ENCODE data around the gene ADAMTSL3. TPM values are rescaled to one million over a fixed set of nuclear protein-coding genes. Genes with fewer than 3 reads are reported as not detected.

ADAMTSL3 gene
- total and polyA plus RNA-seq, 2 donors (not counting 1 experiment from before 2014, with no cell fraction given), result 0.14 to 0.17 TPM

- no peak overlapping the region for H3K27ac ChIP-seq (ENCODE audit: insufficient read depth, low read length)
- H3K9me3 ChIP-seq (ENCODE audit: control insufficient read depth, insufficient read depth, low read depth, low read length), result no peaks in the 10 kb centered on the region
- H3K27me3 ChIP-seq (ENCODE audit: control insufficient read depth, insufficient read depth, low read length), result no peaks in the 10 kb centered on the region
- H3K36me3 ChIP-seq (ENCODE audit: control insufficient read depth, insufficient read depth, low read length), result no peaks in the 10 kb centered on the region
- H3K9ac ChIP-seq (ENCODE audit: insufficient read depth, low read length), result no peak overlapping the region
- no peaks in the 10 kb centered on the region for H3K4me1 ChIP-seq (ENCODE audit: control insufficient read depth, extremely low read depth, insufficient read depth, low read length)
- TF ChIP-seq, protein P1, sequence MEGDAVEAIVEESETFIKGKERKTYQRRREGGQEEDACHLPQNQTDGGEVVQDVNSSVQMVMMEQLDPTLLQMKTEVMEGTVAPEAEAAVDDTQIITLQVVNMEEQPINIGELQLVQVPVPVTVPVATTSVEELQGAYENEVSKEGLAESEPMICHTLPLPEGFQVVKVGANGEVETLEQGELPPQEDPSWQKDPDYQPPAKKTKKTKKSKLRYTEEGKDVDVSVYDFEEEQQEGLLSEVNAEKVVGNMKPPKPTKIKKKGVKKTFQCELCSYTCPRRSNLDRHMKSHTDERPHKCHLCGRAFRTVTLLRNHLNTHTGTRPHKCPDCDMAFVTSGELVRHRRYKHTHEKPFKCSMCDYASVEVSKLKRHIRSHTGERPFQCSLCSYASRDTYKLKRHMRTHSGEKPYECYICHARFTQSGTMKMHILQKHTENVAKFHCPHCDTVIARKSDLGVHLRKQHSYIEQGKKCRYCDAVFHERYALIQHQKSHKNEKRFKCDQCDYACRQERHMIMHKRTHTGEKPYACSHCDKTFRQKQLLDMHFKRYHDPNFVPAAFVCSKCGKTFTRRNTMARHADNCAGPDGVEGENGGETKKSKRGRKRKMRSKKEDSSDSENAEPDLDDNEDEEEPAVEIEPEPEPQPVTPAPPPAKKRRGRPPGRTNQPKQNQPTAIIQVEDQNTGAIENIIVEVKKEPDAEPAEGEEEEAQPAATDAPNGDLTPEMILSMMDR (conservative IDR thresholded peaks at IDR 0.05 in 1 of 2, IDR thresholded peaks at IDR 0.05 in 1 of 2; ENCODE audit: low read depth in 1 of 2, low read length in 2 of 2), result no peak
- no peak for TF ChIP-seq EZH2 (IDR thresholded peaks at IDR 0.05; ENCODE audit: low read length, missing control alignments)
- no peak for DNase-seq (ENCODE audit: low read depth in 2 of 2)
- H4K20me1 ChIP-seq (ENCODE audit: control insufficient read depth, extremely low read depth, insufficient read depth, low read length), result no peaks in the 10 kb centered on the region
- no peak overlapping the region for H3K4me3 ChIP-seq (replicated peaks in 1 of 4; ENCODE audit: control extremely low read depth in 1 of 4, insufficient read depth in 1 of 4, low read depth in 3 of 4, low read length in 4 of 4)
- no peaks in the 10 kb centered on the region for H3K79me2 ChIP-seq (ENCODE audit: control insufficient read depth, insufficient read depth, low read length)
- H3K4me2 ChIP-seq (ENCODE audit: extremely low read depth, insufficient read depth, low read length), result no peak overlapping the region
- no peak overlapping the region for H2AFZ ChIP-seq (ENCODE audit: low read length)
Measured at GRCh38 chr15:83926116-83926515, 272.2 kb downstream of the ADAMTSL3 start.

DNA sequence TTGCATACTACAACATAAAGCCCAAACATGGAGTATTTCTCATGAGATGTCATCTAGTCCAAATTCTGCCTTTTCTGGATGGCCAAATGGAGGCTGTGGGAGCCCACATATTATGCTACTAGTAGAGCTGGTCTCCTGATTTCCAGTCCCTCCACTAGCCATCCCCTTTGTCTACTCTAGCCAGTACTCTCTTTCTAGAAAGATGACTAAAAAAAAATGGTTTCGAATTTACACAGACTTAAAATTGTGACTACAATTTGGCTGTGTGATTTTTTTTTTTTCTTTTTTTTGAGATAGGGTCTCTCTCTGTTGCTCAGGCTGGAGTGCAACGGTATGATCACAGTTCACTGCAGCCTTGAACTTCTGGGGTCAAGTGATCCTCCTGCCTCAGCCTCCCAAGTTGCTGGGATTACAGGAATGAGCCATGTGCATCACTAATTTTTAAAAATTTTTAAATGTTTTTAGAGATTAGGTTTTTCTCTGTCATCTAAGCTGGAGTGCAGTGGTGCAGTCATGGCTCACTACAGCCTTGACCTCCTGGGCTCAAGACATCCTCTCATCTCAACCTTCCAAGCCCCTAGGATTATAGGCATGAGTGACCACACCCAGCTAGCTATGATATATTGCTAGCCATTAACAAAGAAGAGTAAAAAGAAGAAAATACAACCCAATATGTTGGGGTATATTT lies 273.9 kb downstream of the ADAMTSL3 start:
- Histone ChIP-seq H3K27ac (ENCODE audit: insufficient read depth, low read length) (no peak overlapping the region), H4K20me1 (ENCODE audit: control insufficient read depth, extremely low read depth, insufficient read depth, low read length) (no peaks in the 10 kb centered on the region), H2AFZ (ENCODE audit: low read length) (no peak overlapping the region), H3K4me2 (ENCODE audit: extremely low read depth, insufficient read depth, low read length) (no peak overlapping the region), H3K9ac (ENCODE audit: insufficient read depth, low read length) (no peak overlapping the region), H3K27me3 (ENCODE audit: control insufficient read depth, insufficient read depth, low read length) (no peaks in the 10 kb centered on the region), H3K9me3 (ENCODE audit: control insufficient read depth, insufficient read depth, low read depth, low read length) (no peaks in the 10 kb centered on the region), H3K36me3 (ENCODE audit: control insufficient read depth, insufficient read depth, low read length) (no peaks in the 10 kb centered on the region), H3K4me3 (replicated peaks in 1 of 4; ENCODE audit: control extremely low read depth in 1 of 4, insufficient read depth in 1 of 4, low read depth in 3 of 4, low read length in 4 of 4) (no peak overlapping the region), H3K4me1 (ENCODE audit: control insufficient read depth, extremely low read depth, insufficient read depth, low read length) (no peaks in the 10 kb centered on the region), H3K79me2 (ENCODE audit: control insufficient read depth, insufficient read depth, low read length) (no peaks in the 10 kb centered on the region)
- no peak for DNase-seq (ENCODE audit: low read depth in 2 of 2)
- no peak for TF ChIP-seq EZH2 (IDR thresholded peaks at IDR 0.05; ENCODE audit: low read length, missing control alignments)
- TF ChIP-seq, protein P1 (conservative IDR thresholded peaks at IDR 0.05 in 1 of 2, IDR thresholded peaks at IDR 0.05 in 1 of 2; ENCODE audit: low read depth in 1 of 2, low read length in 2 of 2), result no peak

GRCh38 chr15:83928392-83928734 lies 274.4 kb downstream of the ADAMTSL3 start:
- H3K9me3 ChIP-seq (ENCODE audit: control insufficient read depth, insufficient read depth, low read depth, low read length), result no peaks in the 10 kb centered on the region
- H3K36me3 ChIP-seq (ENCODE audit: control insufficient read depth, insufficient read depth, low read length), result no peaks in the 10 kb centered on the region
- TF ChIP-seq, protein P1 (conservative IDR thresholded peaks at IDR 0.05 in 1 of 2, IDR thresholded peaks at IDR 0.05 in 1 of 2; ENCODE audit: low read depth in 1 of 2, low read length in 2 of 2), result no peak
- TF ChIP-seq EZH2 (IDR thresholded peaks at IDR 0.05; ENCODE audit: low read length, missing control alignments), result no peak

More at GRCh38 chr15:83928392-83928734, 274.4 kb downstream of the ADAMTSL3 start:
- no peaks in the 10 kb centered on the region for H3K79me2 ChIP-seq (ENCODE audit: control insufficient read depth, insufficient read depth, low read length)
- H3K4me3 ChIP-seq (replicated peaks in 1 of 4; ENCODE audit: control extremely low read depth in 1 of 4, insufficient read depth in 1 of 4, low read depth in 3 of 4, low read length in 4 of 4), result no peak overlapping the region
- H3K27ac ChIP-seq (ENCODE audit: insufficient read depth, low read length), result no peak overlapping the region
- no peak overlapping the region for H3K9ac ChIP-seq (ENCODE audit: insufficient read depth, low read length)
- H3K4me2 ChIP-seq (ENCODE audit: extremely low read depth, insufficient read depth, low read length), result no peak overlapping the region
- no peak for DNase-seq (ENCODE audit: low read depth in 2 of 2)
- no peaks in the 10 kb centered on the region for H3K4me1 ChIP-seq (ENCODE audit: control insufficient read depth, extremely low read depth, insufficient read depth, low read length)
- H3K27me3 ChIP-seq (ENCODE audit: control insufficient read depth, insufficient read depth, low read length), result no peaks in the 10 kb centered on the region
- no peak overlapping the region for H2AFZ ChIP-seq (ENCODE audit: low read length)
- H4K20me1 ChIP-seq (ENCODE audit: control insufficient read depth, extremely low read depth, insufficient read depth, low read length), result no peaks in the 10 kb centered on the region
